K562 (cell line): ENCODE results near the gene SRCAP. TPM values are rescaled to one million over a fixed set of nuclear protein-coding genes. Genes with fewer than 3 reads are reported as not detected.

Experiments
- BRF1 ChIP-seq: IDR thresholded peaks from 3 replicates; pipeline ENCODE4 v1.6.1; 2011; ENCODE audit warnings: borderline replicate concordance, mild to moderate bottlenecking; ENCODE audit not compliant: insufficient read length; ENCODE audit errors: extremely low read depth
- ELK1 ChIP-seq: sonication (generic); formaldehyde crosslinking; IDR thresholded peaks from 2 replicates; pipeline ENCODE4 v1.8.1; 2022; ENCODE audit warnings: missing genetic modification reagents
- EP300 ChIP-seq: IDR thresholded peaks from 2 replicates; pipeline ENCODE4 v1.6.1; 2012; ENCODE audit warnings: low read length, improper control_type of control experiment
- GABPA ChIP-seq: fragments of 200-800 bp; sonication (Bioruptor generic); conservative IDR thresholded peaks from 2 replicates; pipeline ENCODE4 v1.6.1; 2016; ENCODE audit warnings: low read depth, missing genetic modification characterization, missing compliant biosample characterization
- HCFC1 ChIP-seq: IDR thresholded peaks from 2 replicates; pipeline ENCODE4 v1.6.1; 2012; ENCODE audit warnings: low read depth, low read length, improper control_type of control experiment
- LARP7 ChIP-seq: fragments of 450-650 bp; IDR thresholded peaks from 2 replicates; pipeline ENCODE4 v1.6.1; 2016
- MECOM ChIP-seq: fragments of 250-450 bp; sonication (Bioruptor Pico); IDR thresholded peaks from 2 replicates; pipeline ENCODE4 v1.8.0; 2022; ENCODE audit warnings: inconsistent platforms
- ZBTB26 ChIP-seq: fragments of 450-650 bp; formaldehyde crosslinking; IDR thresholded peaks from 2 replicates; pipeline ENCODE4 v1.4.0; 2022; ENCODE audit warnings: missing genetic modification characterization
- ZNF79 ChIP-seq: fragments of 250-450 bp; sonication (Bioruptor Pico); IDR thresholded peaks from 2 replicates; pipeline ENCODE4 v1.4.0; 2020; ENCODE audit warnings: low read depth, mild to moderate bottlenecking, moderate library complexity
- polyA plus RNA-seq, 8 experiments: library from polyadenylated mRNA; depleted of rRNA in 4 of 8; stranded (reverse) in 5 of 8; unstranded in 3 of 8; fragments of >200 nt; fragmentation: Nextera tagmentation in 2 of 8; fragmentation: Illumina TruSeq in 1 of 8; extraction: Ambion mirVana in 2 of 8; extraction: Trizol in 1 of 8; gene quantifications; 2 replicates each; pipeline versions ENCODE4 v1.2.1 to v1.2.3, GENCODE V29; 2011 to 2014; ENCODE audit warnings: inconsistent platforms in 1 of 8, missing spikeins in 1 of 8
- total RNA-seq, 7 experiments: library from RNA; depleted of rRNA in 6 of 7; stranded (reverse); fragments of >200 nt in 6 of 7; fragmentation: Illumina TruSeq in 2 of 7; extraction: Trizol in 2 of 7; gene quantifications; 2 replicates each; pipeline versions ENCODE4 v1.2.1 to v1.2.3, GENCODE V29; 2011 to 2021; ENCODE audit warnings: low replicate concordance in 1 of 7
- TF ChIP-seq, protein P1 (sequence below): sonication (generic); formaldehyde crosslinking; IDR thresholded peaks from 2 replicates; pipeline ENCODE4 v1.8.1; 2023; ENCODE audit warnings: missing genetic modification reagents, mild to moderate bottlenecking, borderline replicate concordance
- TF ChIP-seq, protein P2 (sequence below): fragments of 450-650 bp; formaldehyde crosslinking; IDR thresholded peaks from 2 replicates; pipeline ENCODE4 v1.4.0; 2020; ENCODE audit warnings: mild to moderate bottlenecking, mixed read lengths
- TF ChIP-seq, protein P3 (sequence below): fragments of 450-650 bp; formaldehyde crosslinking; IDR thresholded peaks from 2 replicates; pipeline ENCODE4 v1.4.0; 2020; ENCODE audit warnings: mild to moderate bottlenecking, moderate library complexity
- TF ChIP-seq, protein P4 (sequence below): fragments of 250-450 bp; sonication (Bioruptor Pico); IDR thresholded peaks from 2 replicates; pipeline ENCODE4 v1.4.0; 2020; ENCODE audit warnings: borderline replicate concordance

Gene SRCAP
- total and polyA plus RNA-seq, 9 of the 15 experiments (the other 6 are each of a cell fraction or from before 2014, with no cell fraction given) = 0.21 to 62.6 (median 5.8) TPM

DNA sequence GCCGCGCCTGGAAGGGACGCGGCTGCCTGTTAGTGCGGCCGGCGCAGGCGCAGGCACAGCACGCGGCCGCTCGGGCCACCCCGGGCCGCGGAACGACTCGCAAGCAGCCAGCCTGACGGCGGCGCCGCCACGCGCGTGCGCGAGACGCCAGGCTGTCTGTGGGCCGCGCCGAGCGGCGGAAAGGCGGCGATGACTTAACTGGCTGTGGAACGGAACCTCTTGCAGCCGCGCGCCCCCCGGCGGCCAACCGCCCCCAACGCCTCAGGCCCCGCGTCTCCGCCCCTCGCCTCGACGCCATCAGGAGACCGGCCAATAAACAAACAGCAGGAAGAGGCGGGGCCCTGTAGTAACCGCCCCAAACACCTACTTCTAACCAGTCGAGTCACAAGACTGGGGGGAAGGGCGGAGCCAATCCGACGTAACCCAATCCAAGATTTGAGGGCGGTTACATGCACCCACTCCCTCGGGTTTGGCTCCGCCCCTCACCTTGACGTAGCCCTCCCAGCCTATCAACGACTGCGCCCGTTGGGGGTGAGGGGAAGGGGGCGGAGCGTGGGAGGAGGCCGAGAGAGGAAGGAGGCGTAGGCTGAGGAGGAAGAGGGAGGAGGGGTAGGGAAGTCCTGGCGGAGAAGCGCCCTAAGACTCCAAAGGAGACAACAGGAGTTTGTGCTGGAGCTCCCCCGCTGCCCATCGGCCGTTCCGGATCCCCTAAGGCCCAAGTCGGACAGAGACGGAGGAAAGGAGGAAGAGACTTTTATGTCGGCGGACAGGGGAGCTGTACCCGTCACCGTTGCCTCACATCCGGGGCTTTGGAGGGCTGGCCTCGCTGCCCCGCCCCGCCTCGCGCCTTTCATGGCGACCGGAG is 40.9 kb upstream of the SRCAP start, which contains the start of gene FBRS (continued):
- no peak for TF ChIP-seq ZBTB26 (CRISPR knock-in tag)
- peak; percentile 62; the same call in 1 of the 2 replicates for TF ChIP-seq LARP7
- TF ChIP-seq, protein P1, sequence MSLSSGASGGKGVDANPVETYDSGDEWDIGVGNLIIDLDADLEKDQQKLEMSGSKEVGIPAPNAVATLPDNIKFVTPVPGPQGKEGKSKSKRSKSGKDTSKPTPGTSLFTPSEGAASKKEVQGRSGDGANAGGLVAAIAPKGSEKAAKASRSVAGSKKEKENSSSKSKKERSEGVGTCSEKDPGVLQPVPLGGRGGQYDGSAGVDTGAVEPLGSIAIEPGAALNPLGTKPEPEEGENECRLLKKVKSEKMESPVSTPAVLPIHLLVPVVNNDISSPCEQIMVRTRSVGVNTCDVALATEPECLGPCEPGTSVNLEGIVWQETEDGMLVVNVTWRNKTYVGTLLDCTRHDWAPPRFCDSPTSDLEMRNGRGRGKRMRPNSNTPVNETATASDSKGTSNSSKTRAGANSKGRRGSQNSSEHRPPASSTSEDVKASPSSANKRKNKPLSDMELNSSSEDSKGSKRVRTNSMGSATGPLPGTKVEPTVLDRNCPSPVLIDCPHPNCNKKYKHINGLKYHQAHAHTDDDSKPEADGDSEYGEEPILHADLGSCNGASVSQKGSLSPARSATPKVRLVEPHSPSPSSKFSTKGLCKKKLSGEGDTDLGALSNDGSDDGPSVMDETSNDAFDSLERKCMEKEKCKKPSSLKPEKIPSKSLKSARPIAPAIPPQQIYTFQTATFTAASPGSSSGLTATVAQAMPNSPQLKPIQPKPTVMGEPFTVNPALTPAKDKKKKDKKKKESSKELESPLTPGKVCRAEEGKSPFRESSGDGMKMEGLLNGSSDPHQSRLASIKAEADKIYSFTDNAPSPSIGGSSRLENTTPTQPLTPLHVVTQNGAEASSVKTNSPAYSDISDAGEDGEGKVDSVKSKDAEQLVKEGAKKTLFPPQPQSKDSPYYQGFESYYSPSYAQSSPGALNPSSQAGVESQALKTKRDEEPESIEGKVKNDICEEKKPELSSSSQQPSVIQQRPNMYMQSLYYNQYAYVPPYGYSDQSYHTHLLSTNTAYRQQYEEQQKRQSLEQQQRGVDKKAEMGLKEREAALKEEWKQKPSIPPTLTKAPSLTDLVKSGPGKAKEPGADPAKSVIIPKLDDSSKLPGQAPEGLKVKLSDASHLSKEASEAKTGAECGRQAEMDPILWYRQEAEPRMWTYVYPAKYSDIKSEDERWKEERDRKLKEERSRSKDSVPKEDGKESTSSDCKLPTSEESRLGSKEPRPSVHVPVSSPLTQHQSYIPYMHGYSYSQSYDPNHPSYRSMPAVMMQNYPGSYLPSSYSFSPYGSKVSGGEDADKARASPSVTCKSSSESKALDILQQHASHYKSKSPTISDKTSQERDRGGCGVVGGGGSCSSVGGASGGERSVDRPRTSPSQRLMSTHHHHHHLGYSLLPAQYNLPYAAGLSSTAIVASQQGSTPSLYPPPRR (CRISPR knock-in tag) = no peak
- TF ChIP-seq GABPA = peak; percentile 87
- TF ChIP-seq ZNF79 = no peak
- TF ChIP-seq HCFC1 = peak; percentile 55
- no peak for TF ChIP-seq BRF1
- no peak for TF ChIP-seq MECOM
- TF ChIP-seq, protein P2, sequence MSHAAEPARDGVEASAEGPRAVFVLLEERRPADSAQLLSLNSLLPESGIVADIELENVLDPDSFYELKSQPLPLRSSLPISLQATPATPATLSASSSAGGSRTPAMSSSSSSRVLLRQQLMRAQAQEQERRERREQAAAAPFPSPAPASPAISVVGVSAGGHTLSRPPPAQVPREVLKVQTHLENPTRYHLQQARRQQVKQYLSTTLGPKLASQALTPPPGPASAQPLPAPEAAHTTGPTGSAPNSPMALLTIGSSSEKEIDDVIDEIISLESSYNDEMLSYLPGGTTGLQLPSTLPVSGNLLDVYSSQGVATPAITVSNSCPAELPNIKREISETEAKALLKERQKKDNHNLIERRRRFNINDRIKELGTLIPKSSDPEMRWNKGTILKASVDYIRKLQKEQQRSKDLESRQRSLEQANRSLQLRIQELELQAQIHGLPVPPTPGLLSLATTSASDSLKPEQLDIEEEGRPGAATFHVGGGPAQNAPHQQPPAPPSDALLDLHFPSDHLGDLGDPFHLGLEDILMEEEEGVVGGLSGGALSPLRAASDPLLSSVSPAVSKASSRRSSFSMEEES (CRISPR knock-in tag) = no peak
- TF ChIP-seq ELK1 (CRISPR knock-in tag) = no peak
- no peak for TF ChIP-seq EP300
- TF ChIP-seq, protein P3, sequence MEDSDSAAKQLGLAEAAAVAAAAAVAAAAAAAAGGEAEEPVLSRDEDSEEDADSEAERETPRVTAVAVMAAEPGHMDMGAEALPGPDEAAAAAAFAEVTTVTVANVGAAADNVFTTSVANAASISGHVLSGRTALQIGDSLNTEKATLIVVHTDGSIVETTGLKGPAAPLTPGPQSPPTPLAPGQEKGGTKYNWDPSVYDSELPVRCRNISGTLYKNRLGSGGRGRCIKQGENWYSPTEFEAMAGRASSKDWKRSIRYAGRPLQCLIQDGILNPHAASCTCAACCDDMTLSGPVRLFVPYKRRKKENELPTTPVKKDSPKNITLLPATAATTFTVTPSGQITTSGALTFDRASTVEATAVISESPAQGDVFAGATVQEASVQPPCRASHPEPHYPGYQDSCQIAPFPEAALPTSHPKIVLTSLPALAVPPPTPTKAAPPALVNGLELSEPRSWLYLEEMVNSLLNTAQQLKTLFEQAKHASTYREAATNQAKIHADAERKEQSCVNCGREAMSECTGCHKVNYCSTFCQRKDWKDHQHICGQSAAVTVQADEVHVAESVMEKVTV (CRISPR knock-in tag) = 0 out of 2 replicates have a peak, but pooled peaks have one; percentile 55
- TF ChIP-seq, protein P4, sequence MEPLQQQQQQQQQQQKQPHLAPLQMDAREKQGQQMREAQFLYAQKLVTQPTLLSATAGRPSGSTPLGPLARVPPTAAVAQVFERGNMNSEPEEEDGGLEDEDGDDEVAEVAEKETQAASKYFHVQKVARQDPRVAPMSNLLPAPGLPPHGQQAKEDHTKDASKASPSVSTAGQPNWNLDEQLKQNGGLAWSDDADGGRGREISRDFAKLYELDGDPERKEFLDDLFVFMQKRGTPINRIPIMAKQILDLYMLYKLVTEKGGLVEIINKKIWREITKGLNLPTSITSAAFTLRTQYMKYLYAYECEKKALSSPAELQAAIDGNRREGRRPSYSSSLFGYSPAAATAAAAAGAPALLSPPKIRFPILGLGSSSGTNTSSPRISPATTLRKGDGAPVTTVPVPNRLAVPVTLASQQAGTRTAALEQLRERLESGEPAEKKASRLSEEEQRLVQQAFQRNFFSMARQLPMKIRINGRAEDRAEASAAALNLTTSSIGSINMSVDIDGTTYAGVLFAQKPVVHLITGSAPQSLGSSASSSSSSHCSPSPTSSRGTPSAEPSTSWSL (CRISPR knock-in tag) = no peak
